ENCODE data around the gene C1QTNF8.

The C1QTNF8 gene

GRCh38 chr16:1113889-1114526 is 18.0 kb upstream of the C1QTNF8 start:
- TF ChIP-seq CTCF (conservative IDR thresholded peaks at IDR 0.05) = no peak
- H3K27ac ChIP-seq = no peak overlapping the region

- H3K27ac ChIP-seq = no peak overlapping the region
- TF ChIP-seq CTCF (conservative IDR thresholded peaks at IDR 0.05) = no peak
Measured at GRCh38 chr16:1113489-1113888, 17.4 kb upstream of the C1QTNF8 start.

DNA sequence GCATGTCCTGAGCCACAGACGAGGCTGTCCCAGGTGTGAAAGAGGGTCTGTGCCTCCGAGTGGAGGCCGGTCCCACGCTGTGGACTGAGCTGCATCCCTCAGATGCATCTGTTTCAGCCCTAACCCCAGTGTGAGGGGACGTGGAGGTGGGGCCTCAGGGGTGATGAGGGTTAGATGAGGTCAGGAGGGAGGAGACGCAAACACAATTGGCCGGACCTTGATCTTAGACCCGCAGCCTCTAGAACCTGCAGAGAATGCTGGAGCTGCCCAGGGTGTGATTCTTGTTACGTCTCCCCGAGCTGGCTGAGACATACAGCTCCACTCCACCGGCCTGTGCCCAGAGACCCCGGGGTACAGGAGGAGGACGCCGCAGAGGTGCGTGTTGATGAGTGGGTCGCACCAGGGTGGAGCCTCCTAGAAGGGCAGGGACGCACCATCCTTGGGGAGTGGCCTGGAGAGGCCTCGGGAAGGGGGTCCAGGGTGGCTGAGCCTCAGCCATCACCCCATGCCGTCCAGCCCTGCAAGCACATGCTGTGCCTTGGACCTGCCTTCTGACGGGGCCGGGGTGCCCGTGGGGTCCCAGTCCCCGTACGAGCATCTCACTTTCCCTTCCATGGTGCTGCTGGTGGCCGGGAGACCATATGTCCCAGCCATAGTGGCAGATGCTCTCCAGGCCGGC is 16.6 kb upstream of the C1QTNF8 start:
- no peak for TF ChIP-seq CTCF (conservative IDR thresholded peaks at IDR 0.05)
- H3K27ac ChIP-seq = no peak overlapping the region

DNA sequence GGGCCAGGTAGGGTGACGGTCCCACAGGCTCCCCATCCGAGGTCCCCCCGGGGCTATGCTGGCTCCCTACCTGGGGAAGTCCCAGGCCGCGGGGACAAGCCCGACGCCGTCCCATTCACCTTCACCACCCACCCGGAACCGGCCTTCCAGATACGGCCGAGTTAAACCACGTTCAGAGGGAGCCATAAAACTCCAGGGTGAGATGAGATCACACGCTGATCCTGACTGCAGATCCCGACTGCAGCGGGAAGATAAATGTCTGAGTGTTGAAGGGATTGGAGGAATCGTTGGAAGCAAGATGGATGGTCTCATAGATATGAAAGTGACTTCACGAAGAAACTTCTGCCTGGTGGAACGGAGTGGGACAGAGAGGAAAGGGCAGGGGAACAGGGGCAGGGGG is 13.6 kb upstream of the C1QTNF8 start:
- TF ChIP-seq CTCF (conservative IDR thresholded peaks at IDR 0.05) = no peak
- H3K27ac ChIP-seq = peak overlapping the region; percentile 77

DNA sequence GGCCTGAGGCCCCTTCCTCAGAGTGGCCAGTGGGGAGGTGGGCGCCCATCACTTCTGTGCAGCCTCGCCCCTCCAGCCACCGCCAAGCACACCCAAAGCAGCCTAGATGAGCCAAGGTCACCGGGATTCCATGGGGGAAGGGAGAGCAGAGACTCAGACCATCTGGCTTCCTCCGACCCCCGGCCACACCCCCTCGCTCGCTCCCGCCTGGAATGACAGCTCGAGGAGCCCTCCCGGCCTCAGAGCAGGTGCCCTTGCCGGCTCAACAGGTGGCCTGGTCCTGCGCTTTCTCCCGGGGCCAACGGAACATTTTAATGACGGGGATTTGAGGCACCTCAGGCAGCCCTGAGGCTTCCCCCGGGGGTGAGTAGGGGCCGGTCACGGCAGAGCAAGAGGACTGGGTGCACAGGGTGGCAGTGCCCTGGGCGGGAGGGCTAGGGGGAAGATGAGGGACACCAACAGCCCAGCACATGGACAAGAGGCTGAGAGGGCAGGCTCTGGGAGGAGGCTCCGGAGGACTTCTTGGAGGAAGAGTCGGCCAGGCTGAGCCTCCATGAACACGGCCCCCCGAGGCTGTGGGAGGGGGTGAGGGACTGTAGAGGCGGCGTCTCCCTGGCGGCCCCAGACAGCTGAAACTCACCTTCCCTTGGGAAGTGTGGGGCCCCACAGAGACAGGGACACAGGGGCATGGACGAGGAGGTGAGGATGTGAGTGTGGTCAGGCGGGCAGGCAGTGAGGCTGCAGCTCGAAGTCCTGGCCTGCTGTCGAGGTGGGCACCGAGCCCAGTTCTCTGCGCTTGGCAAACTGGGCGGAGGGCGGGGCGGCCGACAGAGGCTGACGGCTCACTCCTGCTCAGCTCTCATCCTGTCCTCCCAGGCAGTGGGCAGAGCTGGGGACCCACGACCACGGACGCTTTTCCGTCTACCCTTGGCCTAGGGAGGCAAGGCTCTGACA is 12.5 kb upstream of the C1QTNF8 start:
- no peak for TF ChIP-seq CTCF (conservative IDR thresholded peaks at IDR 0.05)
- peak overlapping the region; percentile 77 for H3K27ac ChIP-seq

GRCh38 chr16:1107731-1108130 is 11.7 kb upstream of the C1QTNF8 start:
- no peak overlapping the region for H3K27ac ChIP-seq
- no peak for TF ChIP-seq CTCF (conservative IDR thresholded peaks at IDR 0.05)

GRCh38 chr16:1107141-1107540 is 11.1 kb upstream of the C1QTNF8 start:
- no peak overlapping the region for H3K27ac ChIP-seq
- no peak for TF ChIP-seq CTCF (conservative IDR thresholded peaks at IDR 0.05)

Measured in VCaP (cell line).